GM19239 (cell line): ENCODE results near the gene KCNIP4.

Experiments used
- DNase-seq: peaks from one replicate; pipeline ENCODE4 v3.0.0; 2011; ENCODE audit warnings: low spot score; ENCODE audit not compliant: insufficient read length
- FAIRE-seq: peaks from 2 replicates; lab custom pipeline; 2011; peaks lifted over from hg19 to GRCh38; lab: Jason Lieb, UNC

Gene KCNIP4

DNA sequence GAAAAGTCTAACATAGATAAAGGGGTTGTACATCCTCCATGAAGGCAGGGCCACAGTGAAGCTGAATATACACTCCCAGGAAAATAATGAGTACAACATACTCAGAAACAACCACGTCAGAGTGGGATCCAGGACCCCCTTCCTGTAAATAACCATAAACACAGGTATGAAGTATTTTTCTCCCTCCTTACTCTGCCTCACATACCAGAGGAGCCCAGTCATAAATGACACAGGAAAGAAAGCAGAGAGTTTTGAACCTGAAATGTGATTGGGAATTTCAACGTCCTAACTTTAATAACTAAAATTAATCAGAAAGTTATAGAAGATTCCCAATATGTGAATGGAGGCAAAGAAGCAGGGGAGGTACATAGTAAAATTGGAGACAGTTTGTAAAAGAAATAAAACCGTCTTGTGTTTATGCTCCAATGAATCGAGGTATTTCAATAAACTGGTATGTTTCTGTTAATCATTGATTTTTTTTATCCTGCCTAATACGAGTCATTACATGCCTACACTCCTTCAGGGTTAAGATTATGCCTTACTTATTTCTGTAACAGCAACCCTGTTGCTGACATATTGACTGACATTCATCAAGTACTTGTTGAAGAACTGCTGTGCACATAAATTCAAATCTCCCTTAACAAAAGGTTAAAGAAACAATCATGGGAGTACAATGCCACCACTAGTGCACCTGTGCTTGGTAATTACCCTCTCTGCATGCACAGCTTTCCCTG lies 431.3 kb downstream of the KCNIP4 start:
- FAIRE-seq (no peak), DNase-seq (no peak)

- FAIRE-seq (no peak), DNase-seq (no peak)
Observed at GRCh38 chr4:21514022-21514694, 434.4 kb downstream of the KCNIP4 start.

DNA sequence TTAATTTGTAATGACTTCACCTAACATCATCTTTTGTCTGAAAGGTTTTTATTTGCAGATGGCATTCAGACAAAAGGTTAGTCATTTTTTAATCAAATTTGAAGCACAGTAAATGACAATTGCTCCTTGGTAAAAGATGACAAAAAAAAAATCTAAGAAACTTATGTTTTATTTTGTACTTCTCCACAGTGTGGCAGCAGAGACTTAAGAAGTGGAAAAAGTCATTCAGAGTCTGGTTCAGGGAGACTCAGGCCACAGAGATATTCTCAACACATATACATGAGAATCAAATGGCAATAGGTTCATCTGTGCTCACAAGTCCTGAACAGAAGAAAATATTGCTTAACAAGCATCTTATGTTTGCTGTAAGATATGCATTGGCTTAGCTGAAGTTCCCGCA lies 436.2 kb downstream of the KCNIP4 start:
- FAIRE-seq: no peak
- DNase-seq: no peak

- DNase-seq (no peak), FAIRE-seq (no peak)
Observed at GRCh38 chr4:21507439-21507838, 441.1 kb downstream of the KCNIP4 start.

DNA sequence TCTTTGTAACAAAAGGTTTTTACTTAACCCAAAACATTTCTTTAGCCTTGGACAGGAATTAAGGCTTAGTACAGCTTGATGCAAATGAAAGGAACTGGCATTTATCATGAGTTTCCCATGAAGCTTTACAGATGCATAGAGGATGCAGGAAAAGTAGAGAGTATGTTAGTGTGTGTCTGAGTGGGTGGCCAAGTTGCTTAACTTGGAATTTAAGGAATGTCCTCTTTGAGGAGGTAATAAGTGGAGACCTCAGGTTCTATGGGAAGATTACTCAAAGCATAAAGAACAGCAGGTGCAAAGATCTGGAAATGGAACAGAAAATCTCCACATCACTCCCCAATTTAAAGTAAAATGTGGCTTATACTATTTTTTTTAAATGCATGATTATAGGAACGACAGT lies 457.9 kb downstream of the KCNIP4 start:
- FAIRE-seq (no peak), DNase-seq (no peak)

- no peak for FAIRE-seq
- DNase-seq: no peak
Observed at GRCh38 chr4:21476757-21477156, 471.8 kb downstream of the KCNIP4 start.

- no peak for DNase-seq
Observed at GRCh38 chr4:21474195-21474594, 474.4 kb downstream of the KCNIP4 start.

DNA sequence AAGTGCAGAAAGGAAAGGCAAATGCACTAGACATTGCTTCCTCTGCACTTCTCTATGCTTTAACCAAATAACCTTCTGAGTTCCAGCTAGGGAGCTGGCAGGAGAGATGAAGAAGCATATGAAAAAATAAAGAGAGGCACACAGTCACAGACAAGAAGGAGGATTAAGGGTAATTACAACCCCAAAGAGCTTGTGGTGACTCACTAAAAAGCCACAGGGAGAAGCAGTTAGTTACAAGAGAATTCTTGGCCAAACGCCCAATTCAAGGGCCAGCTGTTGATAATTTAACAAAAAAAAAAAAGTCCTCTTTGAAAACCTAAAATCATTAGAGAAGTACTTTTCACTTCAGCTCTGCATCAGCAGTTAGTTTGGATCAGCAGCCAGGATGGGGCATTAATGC lies 478.0 kb downstream of the KCNIP4 start:
- DNase-seq: no peak
- no peak for FAIRE-seq

More at GRCh38 chr4:21474195-21474594, 474.4 kb downstream of the KCNIP4 start:
- FAIRE-seq: no peak

DNA sequence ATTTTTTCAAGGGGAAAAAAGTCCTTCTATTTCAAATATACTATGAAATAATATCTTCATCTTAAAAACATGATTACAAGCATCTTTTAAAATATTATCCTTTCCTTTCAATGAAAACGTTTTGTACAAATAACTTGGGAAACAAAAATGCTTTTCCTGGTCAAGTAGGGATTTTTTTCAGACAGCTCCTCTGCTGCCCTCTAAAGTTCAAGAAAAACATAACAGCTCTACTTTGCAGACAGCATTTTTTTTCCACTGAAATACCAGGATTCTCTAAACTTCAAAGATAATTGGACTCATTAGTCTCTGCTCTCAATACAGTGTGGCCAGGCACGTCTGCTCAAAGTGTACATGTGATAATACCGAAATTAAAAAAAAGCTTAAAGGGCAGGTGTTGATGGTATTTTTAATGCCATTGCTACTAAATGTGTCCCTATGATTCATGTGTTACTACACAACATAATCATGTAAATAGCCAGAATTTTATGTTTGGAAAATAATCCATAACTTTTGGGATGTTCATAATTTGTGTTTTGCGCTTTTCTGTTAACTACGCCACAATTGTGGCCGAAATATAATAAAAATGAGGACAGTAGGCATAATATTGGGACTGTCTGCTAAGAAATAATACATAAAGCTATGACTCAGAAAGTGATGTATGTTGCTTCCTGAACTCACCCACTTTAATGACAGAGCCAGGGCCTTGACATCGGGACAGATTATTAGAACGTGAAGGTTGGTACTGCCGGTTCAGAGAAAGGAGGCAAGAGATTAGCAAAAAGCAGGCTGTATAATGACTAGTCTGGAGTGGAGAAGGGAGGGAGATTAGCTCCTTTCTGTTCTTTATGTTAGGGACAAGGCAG lies 478.9 kb downstream of the KCNIP4 start:
- no peak for DNase-seq
- no peak for FAIRE-seq

DNA sequence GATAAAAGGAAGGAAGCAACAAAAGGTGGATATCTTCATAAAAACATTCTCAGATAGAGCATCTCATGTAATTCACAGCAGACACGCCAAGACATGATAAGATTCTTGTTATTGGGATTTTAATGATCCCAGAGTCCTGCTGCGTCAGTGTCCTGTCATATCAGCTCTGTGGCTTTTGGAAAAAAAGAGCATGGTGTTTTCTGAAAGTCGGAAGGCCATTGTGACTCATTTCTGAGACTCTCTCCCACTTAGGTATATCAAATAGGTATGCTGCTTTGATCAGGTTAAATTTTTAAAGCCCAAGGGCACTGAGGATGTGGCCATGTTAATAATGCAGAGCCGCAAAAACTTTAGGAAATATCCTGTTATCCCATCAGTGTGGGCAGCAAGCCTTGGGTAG lies 481.0 kb downstream of the KCNIP4 start:
- FAIRE-seq (no peak), DNase-seq (no peak)

- FAIRE-seq (no peak), DNase-seq (no peak)
Observed at GRCh38 chr4:21457086-21457840, 491.3 kb downstream of the KCNIP4 start.

GRCh38 chr4:21454831-21455230 lies 493.7 kb downstream of the KCNIP4 start:
- DNase-seq (no peak), FAIRE-seq (no peak)

GRCh38 chr4:21454201-21454600 lies 494.4 kb downstream of the KCNIP4 start:
- FAIRE-seq: no peak
- no peak for DNase-seq

DNA sequence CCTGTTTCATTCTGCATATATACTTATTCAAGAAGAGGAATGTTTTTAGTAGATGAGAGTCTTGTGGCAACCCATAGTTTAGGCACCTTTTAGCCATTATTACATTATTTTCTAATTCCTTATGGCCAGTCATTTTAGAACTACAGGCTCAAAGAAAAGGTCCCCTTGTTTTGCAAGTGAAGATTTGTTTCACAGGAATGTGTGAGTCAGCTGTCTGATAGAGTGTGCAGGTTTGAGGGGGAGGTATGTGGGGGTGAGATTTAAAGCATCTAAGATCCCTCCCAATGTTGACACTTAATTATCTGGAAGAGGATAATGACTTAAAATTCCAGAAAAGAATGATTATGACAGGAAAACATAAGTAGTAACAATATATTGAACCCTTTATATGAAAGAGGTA lies 495.6 kb downstream of the KCNIP4 start:
- DNase-seq (no peak), FAIRE-seq (no peak)

GRCh38 chr4:21451032-21451431 lies 497.5 kb downstream of the KCNIP4 start:
- no peak for DNase-seq
- FAIRE-seq: no peak

GRCh38 chr4:21450331-21450730 lies 498.2 kb downstream of the KCNIP4 start:
- FAIRE-seq (no peak), DNase-seq (no peak)

- DNase-seq (no peak), FAIRE-seq (no peak)
Observed at GRCh38 chr4:21447301-21448054, 501.1 kb downstream of the KCNIP4 start.

DNA sequence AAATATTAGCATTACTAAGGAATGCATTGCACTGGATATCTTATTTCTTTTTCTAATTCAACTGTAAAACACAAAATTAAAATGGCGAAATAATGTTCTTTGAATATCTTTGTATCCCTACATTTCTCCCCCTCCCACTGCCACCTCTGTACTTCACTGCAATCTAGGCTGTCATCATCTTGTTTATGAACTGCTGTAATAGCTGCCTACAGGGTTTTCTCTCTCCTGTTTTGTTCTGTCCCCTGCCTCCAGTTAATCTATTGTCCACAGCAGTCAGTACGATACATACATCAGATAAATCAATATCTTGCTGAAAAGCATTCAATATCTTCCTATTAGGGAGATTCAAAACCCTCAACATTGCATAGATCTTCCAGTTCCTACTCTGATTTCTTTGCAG lies 528.4 kb downstream of the KCNIP4 start:
- no peak for DNase-seq
- FAIRE-seq: no peak

DNA sequence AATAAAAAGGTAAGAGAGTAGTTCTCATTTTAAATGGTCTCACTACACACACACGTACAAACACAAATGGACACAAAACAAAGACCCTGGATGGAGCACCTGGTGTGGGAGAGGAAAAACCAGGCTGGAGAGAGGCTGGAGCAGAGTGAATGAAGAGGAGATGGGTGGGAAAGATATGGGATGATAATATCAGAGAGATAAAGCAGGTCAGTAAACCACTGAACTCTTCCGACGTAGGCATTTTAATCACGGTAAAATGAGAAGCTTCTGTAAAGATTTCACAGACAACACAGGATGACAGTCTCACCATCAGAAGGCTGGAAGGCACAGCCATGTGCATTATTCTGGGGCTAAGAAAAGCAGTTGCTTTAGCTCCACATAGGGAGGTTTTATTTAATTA lies 532.8 kb downstream of the KCNIP4 start:
- DNase-seq (no peak), FAIRE-seq (no peak)
